GDM1 (cell line): ENCODE results near the gene ABCA3.

ENCODE experiments used
- DNase-seq: peaks from one replicate; lab custom pipeline; 2025; lab: John Stamatoyannopoulos, UW

The ABCA3 gene

DNA sequence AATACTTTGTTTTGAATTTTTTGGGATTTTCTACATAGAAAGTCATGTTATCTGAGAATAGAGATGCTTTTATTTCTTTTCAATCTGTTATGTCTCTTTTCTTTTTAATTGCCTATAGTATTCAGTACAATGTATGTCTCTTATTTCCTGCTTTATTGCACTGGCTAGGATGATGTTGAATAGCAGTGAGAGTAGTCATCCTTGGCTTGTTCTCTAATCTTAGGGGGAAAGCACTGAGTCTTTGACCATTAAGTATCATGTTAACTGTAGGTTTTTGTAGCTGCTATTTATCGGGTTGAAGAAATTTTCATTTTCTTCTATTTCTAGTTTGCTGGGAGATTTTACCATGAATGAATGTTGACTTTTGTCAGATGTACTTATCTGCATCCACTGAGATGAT, 10.0 kb upstream of the ABCA3 start:
- no peak for DNase-seq

DNA sequence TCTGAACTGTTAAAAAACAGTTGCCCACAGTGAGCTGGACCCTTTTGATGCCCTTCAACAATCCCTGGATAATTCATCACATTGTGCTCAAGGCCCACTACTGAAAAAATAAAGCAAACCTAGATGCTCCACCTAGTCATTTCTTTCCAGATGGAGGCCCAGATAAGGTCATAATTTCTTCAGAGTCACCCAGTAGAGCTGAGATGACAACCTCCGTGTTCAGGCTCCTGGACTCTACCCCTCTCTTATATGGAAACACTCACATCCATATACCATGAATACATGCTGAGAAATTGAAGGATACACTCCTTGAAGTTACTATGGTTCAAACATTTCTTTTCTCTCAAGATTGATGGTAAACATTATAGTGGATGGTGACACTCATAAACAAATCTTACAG, 2.7 kb upstream of the ABCA3 start:
- DNase-seq: no peak

- DNase-seq: no peak
These were observed 1.2 kb upstream of the ABCA3 start for GRCh38 chr16:2341456-2342447.

- no peak for DNase-seq
These were observed 725 bp downstream of the ABCA3 start for GRCh38 chr16:2339521-2340484.

DNA sequence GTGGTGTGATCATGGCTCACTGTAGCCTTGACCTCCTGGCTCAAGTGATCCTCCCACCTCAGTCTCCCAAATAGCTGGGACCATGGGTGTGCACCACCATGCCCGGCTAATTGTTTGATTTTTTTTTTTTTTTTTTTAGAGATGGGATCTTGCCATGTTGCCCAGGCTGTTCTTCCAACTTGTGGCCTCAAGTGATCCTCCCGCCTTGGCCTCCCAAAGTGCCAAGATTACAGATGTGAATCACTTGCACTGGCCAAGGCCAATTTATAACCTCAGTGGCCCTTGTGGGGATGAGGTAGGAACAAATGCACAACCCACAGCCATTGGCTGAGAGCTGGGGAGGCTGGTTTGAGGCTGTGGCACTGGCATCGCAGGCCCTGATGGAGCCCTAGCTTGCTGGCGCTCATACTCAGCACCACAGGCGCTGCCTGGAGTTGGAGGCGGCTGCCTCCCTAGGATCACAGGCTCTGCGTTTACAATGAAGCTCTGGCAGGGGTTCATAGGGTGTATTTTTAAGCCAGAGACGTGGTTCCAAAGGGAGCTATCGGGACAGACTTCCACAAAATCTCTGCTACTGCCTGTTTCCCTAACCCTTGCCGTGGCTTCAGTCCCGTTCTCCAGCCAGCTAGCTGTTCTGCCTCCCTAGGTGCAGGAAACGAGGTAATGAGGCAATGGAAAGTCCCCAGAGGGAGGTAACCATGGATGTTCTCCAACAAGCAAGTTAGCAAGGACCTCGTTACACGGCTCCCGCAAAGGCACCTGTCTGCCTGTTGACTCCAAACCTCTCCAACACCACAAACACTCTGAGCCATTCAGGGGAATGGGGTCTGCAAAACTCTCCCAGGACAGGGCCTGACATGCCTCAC, 2.9 kb downstream of the ABCA3 start:
- DNase-seq: no peak

GRCh38 chr16:2335286-2335895, 5.1 kb downstream of the ABCA3 start:
- no peak for DNase-seq

DNA sequence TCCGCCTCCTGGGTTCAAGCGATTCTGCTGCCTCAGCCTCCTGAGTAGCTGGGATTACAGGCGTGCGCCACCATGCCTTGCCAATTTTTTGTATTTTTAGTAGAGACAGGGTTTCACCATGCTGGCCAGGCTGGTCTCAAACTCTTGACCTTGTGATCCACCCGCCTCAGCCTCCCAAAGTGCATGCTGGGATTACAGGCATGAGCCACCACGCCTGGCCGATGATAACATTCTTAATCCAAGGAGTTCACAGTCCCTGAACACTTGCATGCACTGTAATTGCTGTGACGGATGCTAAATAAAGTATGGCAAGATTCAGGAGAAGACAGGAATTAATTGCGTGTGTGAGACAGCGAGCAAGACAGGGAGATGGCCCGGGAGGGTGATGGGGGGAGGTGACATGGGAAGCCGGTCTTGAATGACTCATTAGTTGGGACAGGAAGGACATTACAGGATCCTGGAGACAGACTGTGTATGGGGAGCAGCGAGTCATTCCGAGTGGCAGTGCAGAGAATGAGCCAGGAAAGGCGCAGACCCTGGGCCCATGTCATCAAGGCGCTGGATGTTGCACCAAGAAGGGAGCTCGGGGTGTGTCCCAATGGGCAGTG, 6.7 kb downstream of the ABCA3 start:
- no peak for DNase-seq

GRCh38 chr16:2333231-2333630, 7.3 kb downstream of the ABCA3 start:
- DNase-seq: no peak

DNA sequence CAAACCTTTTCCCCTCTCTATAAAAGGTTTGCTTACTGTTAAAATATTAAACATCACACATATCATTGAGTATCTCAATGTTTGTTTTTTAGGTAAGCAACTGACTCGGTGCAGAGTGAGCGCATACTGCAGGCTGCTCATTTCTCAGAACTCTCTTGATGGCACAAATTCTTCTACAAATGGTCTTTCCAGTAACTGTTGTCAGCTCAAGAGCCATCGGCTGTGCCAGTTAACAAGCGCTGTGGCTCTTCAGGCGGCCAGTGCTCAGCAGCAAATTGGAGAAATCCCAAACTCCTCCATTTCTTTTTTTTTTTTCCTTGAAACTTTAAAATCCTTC, 8.6 kb downstream of the ABCA3 start:
- no peak for DNase-seq

- DNase-seq: no peak
These were observed 9.2 kb downstream of the ABCA3 start for GRCh38 chr16:2331199-2331930.

DNA sequence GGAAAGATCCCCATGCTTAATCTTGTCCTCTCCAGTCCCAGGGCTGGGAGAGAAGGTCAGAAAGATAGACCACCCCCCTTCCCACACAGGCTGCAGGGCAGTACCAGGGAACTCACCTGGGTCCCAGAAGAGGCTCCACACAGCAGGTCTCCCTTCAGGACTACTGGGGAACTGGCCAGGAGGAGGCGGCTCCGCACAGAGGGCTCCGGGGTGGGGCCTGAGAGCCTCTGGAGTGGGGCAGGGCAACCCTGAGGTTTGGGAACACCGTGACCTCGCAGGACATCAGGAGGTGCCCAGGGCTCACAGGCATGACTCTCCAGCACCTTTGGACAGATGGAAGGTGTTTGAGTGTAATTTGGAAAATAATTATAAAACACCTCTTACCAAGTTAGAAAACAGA, 11.0 kb downstream of the ABCA3 start:
- no peak for DNase-seq

DNA sequence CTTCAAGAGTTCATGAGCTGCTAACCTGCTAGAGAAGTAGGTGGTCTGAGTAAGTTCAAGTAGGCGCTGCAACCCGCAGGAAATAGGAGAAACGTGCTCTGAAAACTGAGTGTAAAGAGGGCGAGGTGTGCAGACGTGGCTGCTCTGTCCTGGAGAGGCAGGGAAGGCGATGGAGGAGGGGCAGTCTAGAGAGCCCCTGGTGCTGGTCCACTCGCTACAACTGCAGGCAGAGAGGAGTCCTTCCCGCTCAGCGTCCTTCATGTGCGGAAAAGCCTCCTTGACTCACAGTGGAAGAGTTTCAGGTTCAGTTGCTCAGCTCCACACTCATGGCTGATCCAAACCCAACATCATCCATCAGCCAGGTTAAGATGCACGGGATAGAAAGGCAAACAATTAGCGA, 12.1 kb downstream of the ABCA3 start:
- no peak for DNase-seq

DNA sequence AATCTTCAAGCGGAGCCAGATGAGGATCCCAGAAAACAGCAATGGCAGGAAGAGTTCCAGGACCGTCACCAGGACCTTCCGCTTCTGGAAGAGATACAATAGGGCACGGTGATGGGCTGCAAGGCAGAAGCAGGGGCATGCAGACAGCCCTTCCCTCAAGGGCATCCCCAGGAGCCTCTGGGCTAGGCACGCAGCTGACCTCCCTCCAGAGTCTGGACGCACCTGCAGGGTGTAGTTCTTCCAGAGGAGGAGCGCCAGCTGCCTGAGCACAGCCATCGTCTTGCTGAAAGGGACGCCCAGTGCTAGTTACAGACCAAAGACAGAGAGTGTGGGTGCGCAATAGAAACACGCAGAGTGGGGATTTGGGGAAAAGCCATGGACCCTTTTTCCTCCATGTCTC, 14.3 kb downstream of the ABCA3 start:
- no peak for DNase-seq

GRCh38 chr16:2325791-2326190, 14.7 kb downstream of the ABCA3 start:
- no peak for DNase-seq

- no peak for DNase-seq
These were observed 15.3 kb downstream of the ABCA3 start for GRCh38 chr16:2325181-2325580.

DNA sequence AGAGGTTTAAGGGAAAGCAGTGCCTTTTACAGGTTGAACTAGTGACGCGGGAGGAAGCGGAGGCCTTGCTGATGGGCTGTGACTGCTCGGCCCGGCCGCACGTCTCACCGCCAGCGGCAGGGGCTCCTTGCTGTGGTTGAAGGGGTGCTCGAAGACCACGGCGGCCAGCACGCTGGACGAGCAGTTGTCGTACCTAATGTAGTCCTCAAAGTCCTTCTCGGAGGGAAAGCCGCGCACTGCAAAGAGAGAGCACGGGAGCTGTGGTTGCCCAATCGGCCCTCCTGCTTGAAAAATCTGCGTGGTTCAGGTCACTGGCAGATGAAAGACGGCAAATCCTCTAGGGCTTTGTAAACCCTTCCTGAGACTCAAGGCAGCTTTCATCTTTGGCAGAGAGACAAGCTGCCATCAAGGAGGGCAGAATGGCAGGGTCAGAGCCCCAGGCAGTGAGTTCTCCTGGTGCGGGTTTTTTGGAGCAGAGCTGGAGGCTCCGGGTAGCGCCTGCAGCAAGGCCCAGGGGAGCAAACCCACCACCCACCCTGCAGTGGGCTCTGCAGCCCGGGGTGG, 16.1 kb downstream of the ABCA3 start:
- no peak for DNase-seq

- DNase-seq: no peak
These were observed 16.8 kb downstream of the ABCA3 start for GRCh38 chr16:2323701-2324100.

DNA sequence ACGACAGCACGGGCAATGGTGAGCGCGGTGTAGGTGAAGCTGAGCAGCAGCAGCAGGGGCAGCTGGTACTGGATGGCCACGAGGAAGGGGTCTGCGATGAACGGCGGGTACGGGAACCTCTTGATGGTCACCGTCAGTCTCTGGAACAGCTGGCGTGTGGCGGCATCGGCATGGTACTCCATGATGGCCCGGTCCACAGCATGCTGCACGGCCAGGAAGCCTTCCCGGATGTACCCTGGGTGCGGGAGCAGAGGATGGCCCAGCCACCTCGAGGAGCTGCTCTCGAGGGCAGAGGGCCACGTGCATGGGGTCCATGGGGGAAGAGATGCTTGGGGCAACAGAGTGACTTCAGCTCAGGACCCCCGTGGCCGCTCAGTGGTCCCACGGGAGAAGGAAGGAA, 20.9 kb downstream of the ABCA3 start:
- DNase-seq: no peak

DNA sequence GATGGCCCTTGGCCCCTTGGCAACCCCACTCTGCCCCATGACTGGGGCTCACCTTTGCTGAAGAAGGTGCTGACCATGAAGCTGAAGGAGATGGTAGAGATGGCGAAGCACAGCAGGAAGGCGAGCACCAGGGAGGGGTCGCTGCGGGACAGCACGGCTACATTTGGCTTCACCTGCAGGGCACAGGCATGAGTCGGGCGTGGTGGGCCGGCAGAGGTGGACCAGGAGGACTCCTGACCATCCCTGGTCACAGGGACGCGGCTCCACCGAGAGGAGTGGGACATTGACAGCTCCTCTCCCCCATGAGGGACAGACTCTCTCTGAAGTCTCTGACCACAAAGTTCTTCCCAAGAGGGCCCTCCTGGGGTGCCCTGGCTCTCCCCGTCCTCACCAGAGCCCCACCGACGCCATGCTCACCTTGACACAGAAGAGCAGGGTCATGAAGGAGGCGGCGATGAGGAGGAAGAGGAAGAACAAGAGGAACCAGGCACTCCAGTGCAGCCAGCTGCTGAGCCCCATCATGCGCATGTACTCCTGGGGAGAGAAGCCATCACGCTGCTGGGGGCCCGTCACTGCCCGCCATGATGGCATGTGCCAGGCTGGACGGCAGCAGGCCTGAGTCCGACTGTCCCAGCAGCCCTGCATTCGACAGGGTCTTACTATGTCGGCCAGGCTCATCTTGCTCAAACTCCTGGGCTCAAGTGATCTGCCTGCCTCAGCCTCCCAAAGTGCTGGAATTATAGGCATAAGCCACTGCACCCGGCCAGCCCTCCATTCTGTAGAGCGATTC, 23.1 kb downstream of the ABCA3 start:
- no peak for DNase-seq
